Lung (tissue), 16 donors: ENCODE data around the gene ZNF708. TPM values are rescaled to one million over a fixed set of nuclear protein-coding genes. Genes with fewer than 3 reads are reported as not detected.

Source experiments
- ATAC-seq: fragments of 200-7000 bp; cut with Tn5 transposase; one replicate; pipeline ENCODE4 v1.9.1; 2020; ENCODE audit warnings: moderate number of reproducible peaks; ENCODE audit not compliant: insufficient read depth, low FRiP score
- DNase-seq, 3 donors: peaks; one replicate each; pipeline ENCODE4 v3.0.0-alpha.2; 2013 to 2017
- H3K27ac ChIP-seq, 2 donors: one replicate each; pipeline ENCODE4 v1.5.1; 2013; ENCODE audit warnings: mild to moderate bottlenecking in 2 of 2, moderate library complexity in 2 of 2, control low read depth in 1 of 2, inconsistent platforms in 1 of 2, low read depth in 1 of 2, low read length in 1 of 2
- H3K27me3 ChIP-seq, 3 donors: one replicate each; pipeline ENCODE4 v1.5.1; 2013; ENCODE audit warnings: low read length in 2 of 3; ENCODE audit not compliant: control insufficient read depth in 3 of 3, insufficient read depth in 3 of 3
- H3K36me3 ChIP-seq, 4 donors: one replicate each; pipeline ENCODE4 v1.5.1; 2013; ENCODE audit warnings: low read length in 4 of 4, mild to moderate bottlenecking in 1 of 4, moderate library complexity in 1 of 4; ENCODE audit not compliant: control insufficient read depth in 4 of 4, insufficient read depth in 4 of 4
- H3K4me1 ChIP-seq, 5 donors: one replicate each; pipeline ENCODE4 v1.5.1; 2013; ENCODE audit warnings: low read length in 5 of 5, mild to moderate bottlenecking in 2 of 5, moderate library complexity in 1 of 5; ENCODE audit not compliant: control insufficient read depth in 5 of 5, insufficient read depth in 5 of 5
- H3K4me3 ChIP-seq: one replicate; pipeline ENCODE4 v1.5.1; 2013; ENCODE audit warnings: mild to moderate bottlenecking, control low read depth, moderate library complexity
- H3K9ac ChIP-seq, 2 donors: one replicate each; pipeline ENCODE4 v1.5.1; 2013; ENCODE audit warnings: low read length in 2 of 2, control low read depth in 1 of 2; ENCODE audit not compliant: insufficient read depth in 1 of 2
- H3K9me3 ChIP-seq, 4 donors: one replicate each; pipeline ENCODE4 v1.5.1; 2013; ENCODE audit warnings: low read length in 3 of 4, mild to moderate bottlenecking in 1 of 4, moderate library complexity in 1 of 4; ENCODE audit not compliant: control insufficient read depth in 4 of 4, insufficient read depth in 3 of 4
- CTCF ChIP-seq: IDR thresholded peaks from 2 replicates; pipeline ENCODE4 v1.5.1; 2012; ENCODE audit warnings: mild to moderate bottlenecking; ENCODE audit errors: control extremely low read depth, extremely low read depth
- WGBS, 2 donors: extraction: QIAGEN DNeasy Blood & Tissue Kit; methylation state at CpG; one replicate each; pipeline ENCODE4 v1.1.7; 2013; 5-methylcytosine and 5-hydroxymethylcytosine counted together
- long read RNA-seq, 5 donors: transcript quantifications; one replicate each; lab custom pipeline, GENCODE V29; 2026
- polyA plus RNA-seq, 2 donors: library from polyadenylated mRNA; stranded (reverse); fragments of 200-250 nt; gene quantifications; one replicate each; pipeline ENCODE4 v1.2.1, GENCODE V29; 2013
- total RNA-seq, 2 donors: library from RNA; depleted of rRNA in 1 of 2; stranded (reverse); fragments of >200 nt in 1 of 2; gene quantifications; one replicate each; pipeline ENCODE4 v1.2.1, GENCODE V29; 2014 to 2021
- donor health status: control.
- donor health status: control.
- donor health status: Bipolar disorder and iron deficiency.
- donor health status: healthy.
- donor health status: DM: yes; HTN: yes; CAD: no.

The ZNF708 gene
- 10 to 100 TPM; 11.7 to 34.0 TPM for total RNA-seq
- polyA plus RNA-seq = 1 to 10 TPM; 2.6 to 6.2 TPM
- long read RNA-seq, donor 1, full-length matches to known transcripts = 7 of 7 reads
- long read RNA-seq, donor 1, partial matches to known transcripts = 0 of 7 reads
- long read RNA-seq, donor 1, other reads (novel, unspliced or antisense) = 0 of 7 reads
- long read RNA-seq, donor 2, full-length matches to known transcripts = 5 of 27 reads
- long read RNA-seq, donor 2, partial matches to known transcripts = 22 of 27 reads
- long read RNA-seq, donor 2, other reads (novel, unspliced or antisense) = 0 of 27 reads
- long read RNA-seq, donor 3, full-length matches to known transcripts = 2 of 11 reads
- long read RNA-seq, donor 3, partial matches to known transcripts = 9 of 11 reads
- long read RNA-seq, donor 3, other reads (novel, unspliced or antisense) = 0 of 11 reads
- long read RNA-seq, donor 4, full-length matches to known transcripts = 5 of 18 reads
- long read RNA-seq, donor 4, partial matches to known transcripts = 13 of 18 reads
- long read RNA-seq, donor 4, other reads (novel, unspliced or antisense) = 0 of 18 reads
- long read RNA-seq, donor 5, full-length matches to known transcripts = 7 of 121 reads
- long read RNA-seq, donor 5, partial matches to known transcripts = 107 of 121 reads
- long read RNA-seq, donor 5, other reads (novel, unspliced or antisense) = 7 of 121 reads

- no peak for TF ChIP-seq CTCF
- Histone ChIP-seq H3K9me3 (no peaks in the 10 kb centered on the region), H3K27me3 (no peaks in the 10 kb centered on the region), H3K4me1 (peaks cover 0 to 10% (median 1%) of the 10 kb centered on the region in 5 donors), H3K4me3 (peak within 1 kb of the TSS; percentile 90), H3K27ac (peak within 1 kb of the TSS; percentile 86 to 100), H3K36me3 (peaks cover 1 to 7% (median 5%) of the 10 kb centered on the region in 4 donors), H3K9ac (peak within 1 kb of the TSS; percentile 95 to 96)
- 0% methylated on average over 32 of the region's 32 CpGs for WGBS, 2 donors
- DNase-seq (peak; percentile 93 to 98 (median 97)), ATAC-seq (peak; percentile 99)
These were observed at the start of gene ZNF708 for GRCh38 chr19:21328885-21329605. TSS of gene ZNF708 (minus strand) at chr19:21329410. CDS start at chr19:21329212, 198 bp downstream.

- peaks cover 0 to 2% (median 0%) of the 10 kb centered on the region in 5 donors for H3K4me1 ChIP-seq
These were observed 33.1 kb upstream of the ZNF708 start for GRCh38 chr19:21362291-21362690.

More at GRCh38 chr19:21362291-21362690, 33.1 kb upstream of the ZNF708 start:
- H3K4me3 ChIP-seq = no peak overlapping the region
- ATAC-seq = no peak
- DNase-seq = peak in 1 of 3 donors; percentile 3
- 82 to 97% methylated on average over 3 of the region's 3 CpGs for WGBS, 2 donors
- H3K27me3 ChIP-seq = no peaks in the 10 kb centered on the region
- no peak overlapping the region for H3K9ac ChIP-seq
- no peak overlapping the region for H3K27ac ChIP-seq
- TF ChIP-seq CTCF = no peak
- H3K9me3 ChIP-seq = peaks cover 0 to 2% (median 0%) of the 10 kb centered on the region in 4 donors
- H3K36me3 ChIP-seq = peaks cover 0 to 12% (median 6%) of the 10 kb centered on the region in 4 donors
